ENCODE data around the gene DISP3.

DISP3 gene

DNA sequence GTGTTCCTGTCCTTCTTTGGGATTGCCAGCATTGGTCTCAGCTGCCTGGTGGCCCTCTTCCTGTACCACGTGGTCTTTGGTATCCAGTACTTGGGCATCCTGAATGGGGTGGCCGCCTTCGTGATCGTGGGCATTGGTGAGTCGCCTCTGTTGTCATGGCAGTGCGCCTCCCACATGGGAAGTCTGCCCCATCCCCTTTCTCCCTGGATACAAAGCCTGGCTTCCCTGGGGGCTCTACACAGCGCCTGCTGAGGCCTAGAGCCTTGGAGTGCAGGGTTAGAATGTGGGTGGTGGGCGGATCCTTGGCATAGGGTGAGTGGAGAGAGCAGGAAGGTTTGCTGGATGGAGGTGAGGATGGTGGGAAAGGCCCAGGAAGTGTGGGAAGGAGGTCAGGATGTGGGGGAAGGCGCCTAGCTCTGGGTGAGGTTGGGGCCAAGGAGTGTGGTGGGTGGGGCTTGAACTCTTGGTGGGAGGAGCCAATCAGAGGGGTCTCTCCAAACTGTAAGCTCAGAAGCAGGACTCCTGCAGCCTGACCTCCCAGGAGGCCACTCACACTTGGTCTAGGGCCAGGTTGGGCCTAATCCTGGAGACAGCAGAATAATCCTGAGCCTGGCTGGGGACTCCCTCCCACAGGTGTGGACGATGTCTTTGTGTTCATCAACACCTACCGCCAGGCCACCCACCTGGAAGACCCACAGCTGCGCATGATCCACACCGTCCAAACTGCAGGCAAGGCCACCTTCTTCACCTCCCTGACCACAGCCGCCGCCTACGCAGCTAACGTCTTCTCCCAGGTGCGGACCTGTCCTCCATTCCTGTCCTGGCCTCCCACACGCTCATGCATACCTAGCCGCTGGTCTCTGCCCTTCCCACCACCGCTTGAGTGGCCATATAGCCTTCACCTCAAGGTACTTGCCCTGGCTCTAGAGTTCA is 36.7 kb downstream of the DISP3 start:
- DNase-seq (ENCODE audit: low spot score) = no peak

DNA sequence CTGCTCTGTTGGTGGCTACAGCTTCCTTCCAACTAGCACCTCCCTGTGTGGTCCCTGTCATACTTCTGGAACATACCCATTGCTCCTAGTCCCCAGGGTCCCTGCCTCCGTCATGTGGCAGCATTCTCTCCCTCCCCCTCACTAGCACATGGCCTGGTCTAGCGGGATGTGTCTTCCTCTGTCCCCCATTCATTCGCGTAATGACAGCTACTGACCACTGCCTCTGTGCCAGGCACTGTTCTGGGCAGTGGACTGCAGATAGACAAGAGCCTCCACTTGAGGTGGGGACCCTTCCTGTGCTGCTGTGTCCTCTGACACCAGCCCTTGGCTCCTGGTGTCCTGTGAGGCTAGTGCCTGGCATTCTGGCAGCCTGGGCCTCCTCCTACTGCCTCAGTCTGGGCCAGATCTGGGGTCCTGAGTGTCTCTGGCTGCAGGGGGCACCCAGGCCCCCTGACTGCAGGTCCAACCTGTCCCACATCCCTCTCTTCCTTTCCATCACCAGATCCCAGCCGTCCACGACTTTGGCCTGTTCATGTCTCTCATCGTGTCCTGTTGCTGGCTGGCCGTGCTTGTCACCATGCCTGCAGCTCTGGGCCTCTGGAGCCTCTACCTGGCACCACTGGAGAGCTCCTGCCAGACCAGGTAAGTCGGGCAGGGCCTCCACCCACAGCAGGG is 38.1 kb downstream of the DISP3 start:
- DNase-seq (ENCODE audit: low spot score) = no peak

DNA sequence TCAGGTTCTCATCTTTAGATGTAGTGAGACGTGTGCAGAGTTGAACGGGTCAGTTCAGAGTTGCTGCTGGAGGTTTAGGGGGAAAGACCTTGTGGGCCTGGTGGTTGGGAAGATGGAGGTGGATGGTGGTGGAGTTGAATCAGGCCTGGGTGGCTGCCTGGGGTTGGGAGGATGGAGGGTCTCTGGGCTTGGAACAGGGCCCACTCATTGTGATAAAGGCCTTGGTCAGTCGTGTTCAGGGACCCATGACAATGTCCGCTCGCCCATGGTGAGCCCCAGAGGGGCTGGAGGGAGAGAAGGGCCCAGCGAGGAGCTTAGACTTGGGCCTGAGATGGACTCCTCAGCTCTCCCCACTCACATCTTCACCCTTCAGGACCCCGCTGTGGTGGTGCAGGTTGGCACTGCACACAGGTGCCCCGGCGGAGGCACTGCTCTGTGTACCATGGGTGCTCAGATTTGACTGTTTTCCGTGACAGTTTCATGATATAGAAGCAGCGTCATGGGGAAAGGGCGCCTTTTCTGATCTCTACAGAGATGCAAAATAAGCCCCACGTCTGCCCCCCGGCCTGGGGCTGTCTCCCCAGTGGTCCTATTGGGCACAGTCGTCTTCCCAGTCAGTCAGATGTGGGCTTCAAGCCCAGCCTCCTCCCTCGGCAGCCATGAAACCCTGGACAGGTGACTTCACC is 39.2 kb downstream of the DISP3 start:
- no peak for DNase-seq (ENCODE audit: low spot score)

DNA sequence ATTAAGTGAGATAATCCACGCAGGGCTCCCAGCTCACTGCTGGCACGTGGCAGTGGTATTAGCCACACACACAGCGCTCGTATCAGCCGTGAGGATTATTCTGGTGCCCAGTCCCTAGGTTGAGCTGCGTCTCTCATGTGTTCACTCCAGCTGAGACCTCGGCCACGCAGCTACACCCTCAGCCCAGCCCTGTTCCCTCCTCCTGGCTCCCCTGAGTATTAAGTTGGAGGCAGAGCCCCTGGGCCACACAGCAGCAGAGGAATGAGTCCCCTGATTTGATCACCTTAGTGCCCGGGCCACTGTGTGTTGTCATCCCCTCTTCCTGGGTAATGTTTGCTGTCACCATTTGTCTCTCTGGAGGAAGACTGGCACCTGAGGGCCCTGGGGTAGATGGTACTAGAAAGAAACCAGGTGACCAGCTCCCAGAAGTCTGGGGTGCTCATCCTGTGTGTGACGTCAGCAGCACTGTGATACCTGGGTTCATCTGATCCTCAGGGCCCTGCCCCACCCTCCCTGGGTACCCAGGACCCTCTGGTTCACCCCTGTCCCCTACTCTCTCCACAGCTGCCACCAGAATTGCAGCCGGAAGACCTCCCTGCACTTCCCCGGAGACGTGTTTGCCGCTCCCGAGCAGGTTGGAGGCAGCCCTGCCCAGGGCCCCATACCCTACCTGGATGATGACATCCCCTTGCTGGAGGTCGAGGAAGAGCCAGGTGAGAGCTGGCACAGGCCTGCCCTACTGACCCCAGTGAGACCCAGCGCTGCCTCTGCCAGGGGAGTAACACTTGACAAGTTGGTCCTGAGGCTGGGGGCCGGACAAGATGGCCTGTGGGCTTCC is 40.1 kb downstream of the DISP3 start:
- DNase-seq (ENCODE audit: low spot score) = no peak

DNA sequence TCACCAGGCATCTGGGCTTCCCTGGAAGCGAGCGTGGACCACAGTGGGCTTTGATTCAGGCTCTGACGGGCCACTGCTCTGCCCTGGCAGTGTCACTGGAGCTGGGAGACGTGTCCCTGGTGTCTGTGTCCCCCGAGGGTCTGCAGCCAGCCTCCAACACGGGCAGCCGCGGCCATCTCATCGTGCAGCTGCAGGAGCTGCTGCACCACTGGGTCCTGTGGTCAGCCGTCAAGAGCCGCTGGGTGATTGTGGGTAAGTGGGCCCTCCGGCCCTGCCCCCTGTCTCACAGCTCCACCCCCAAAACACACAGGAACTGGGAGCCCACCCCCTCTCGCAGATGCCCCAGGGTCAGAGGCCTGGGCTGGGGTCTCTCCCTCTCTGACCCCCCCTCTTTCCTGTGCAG is 40.7 kb downstream of the DISP3 start:
- DNase-seq (ENCODE audit: low spot score) = no peak

DNA sequence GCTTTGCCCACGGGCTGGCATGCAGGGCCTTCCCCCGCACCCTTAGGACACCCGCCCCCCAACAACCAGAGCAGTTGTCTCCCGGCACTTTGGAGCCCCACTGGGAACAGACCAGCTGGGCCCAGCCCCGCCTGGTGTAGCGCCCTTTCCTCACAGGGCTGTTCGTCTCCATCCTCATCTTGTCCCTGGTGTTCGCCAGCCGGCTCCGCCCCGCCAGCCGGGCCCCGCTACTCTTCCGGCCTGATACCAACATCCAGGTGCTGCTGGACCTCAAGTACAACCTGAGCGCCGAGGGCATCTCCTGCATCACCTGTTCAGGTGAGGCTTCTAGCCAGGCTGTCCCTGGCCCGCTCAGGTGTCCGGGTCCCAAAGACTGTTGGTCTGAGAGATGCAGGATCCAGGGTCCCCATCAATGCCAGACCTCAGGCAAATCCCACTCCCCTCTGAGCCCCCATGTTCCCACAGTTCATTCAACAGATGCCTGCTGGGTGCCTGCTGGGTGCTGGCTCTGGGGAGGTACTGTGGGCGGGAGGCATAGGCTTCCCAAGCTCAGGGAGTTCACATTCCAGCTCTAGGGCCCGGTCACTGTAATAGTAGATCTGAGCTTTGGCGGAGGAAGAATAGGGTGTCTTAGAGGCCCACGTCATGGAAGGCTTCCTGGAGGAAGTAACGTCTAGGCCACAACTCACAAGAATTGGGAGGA is 41.7 kb downstream of the DISP3 start:
- DNase-seq (ENCODE audit: low spot score) = no peak

DNA sequence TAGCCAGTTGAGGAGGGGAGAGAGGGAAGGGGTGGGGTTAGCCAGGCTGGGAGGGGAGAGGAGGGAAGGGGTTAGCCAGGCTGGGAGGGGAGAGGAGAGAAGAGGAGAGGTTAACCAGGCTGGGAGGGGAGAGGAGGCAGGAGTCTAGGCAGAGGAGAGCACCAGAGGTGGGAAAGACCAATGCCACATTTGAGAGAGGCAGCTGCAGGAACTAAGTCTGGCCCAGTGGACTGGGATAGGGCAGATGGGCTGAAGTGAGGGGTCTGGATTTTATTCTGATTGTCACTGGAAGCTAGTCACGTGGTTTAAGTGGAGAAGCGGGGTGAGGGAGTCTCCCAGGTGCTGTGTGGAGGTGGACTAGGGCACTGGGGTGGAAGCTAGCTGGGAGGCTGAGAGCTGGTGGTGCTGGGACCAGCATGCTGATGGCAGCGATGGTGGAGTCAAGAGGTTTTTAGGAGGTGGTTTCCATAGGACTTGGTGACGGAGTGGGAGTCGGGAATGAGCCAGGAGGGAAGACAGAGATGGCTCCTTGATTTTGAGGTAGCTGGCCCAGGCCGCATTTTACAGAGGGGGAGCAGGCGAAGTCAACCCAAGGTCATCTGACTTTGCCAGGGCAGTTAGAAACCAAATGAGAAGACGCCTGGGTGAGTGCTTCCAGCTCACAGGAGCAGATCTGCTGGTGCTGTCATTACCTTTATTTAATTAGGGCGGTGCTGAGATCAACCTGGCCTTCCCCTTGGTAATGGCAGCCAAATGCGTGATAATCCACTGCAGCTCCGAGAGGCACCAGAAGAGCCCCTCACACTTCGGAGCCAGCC is 42.8 kb downstream of the DISP3 start:
- no peak for DNase-seq (ENCODE audit: low spot score)

DNA sequence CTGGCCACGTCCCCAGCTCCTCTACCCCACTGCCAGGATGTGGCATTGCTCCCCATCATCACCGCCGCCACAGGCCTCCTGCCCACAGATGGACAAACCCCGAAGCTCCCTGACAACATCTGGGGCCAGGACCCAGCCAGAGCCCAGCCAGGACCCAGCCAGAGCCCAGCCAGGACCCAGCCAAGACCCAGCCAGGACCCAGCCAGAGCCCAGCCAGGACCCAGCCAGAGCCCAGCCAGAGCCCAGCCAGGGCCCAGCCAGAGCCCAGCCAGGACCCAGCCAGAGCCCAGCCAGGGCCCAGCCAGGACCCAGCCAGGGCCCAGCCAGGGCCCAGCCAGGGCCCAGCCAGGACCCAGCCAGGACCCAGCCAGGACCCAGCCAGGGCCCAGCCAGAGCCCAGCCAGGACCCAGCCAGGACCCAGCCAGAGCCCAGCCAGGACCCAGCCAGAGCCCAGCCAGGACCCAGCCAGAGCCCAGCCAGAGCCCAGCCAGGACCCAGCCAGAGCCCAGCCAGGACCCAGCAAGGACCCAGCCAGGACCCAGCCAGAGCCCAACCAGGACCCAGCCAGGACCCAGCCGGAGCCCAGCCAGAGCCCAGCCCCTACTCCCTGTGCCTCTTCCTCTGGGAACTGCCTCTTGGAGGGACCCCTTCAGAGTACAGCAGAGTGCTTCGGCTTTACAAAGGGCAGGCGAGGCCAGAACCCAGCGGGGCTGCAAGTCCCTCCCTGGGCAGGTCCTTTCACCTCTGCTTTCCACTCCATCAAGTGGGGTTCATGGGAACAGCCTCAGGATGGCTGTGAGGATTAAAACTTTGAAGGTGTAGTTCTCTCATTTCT is 43.7 kb downstream of the DISP3 start:
- DNase-seq (ENCODE audit: low spot score) = no peak

DNA sequence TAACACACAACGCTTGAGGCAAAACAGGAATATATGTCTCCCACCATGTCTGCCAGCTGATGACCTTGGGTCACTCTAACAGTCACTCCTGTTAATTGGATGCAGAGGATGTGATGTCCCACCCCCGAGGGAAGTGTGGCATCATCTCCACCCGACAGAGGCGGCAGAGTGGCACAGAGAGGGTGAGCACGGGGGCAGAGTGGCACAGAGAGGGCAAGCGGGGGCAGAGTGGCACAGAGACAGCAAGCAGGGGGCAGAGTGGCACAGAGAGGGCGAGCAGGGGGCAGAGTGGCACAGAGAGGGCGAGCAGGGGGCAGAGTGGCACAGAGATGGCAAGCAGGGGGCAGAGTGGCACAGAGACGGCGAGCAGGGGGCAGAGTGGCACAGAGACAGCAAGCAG is 44.3 kb downstream of the DISP3 start:
- DNase-seq (ENCODE audit: low spot score) = no peak

DNA sequence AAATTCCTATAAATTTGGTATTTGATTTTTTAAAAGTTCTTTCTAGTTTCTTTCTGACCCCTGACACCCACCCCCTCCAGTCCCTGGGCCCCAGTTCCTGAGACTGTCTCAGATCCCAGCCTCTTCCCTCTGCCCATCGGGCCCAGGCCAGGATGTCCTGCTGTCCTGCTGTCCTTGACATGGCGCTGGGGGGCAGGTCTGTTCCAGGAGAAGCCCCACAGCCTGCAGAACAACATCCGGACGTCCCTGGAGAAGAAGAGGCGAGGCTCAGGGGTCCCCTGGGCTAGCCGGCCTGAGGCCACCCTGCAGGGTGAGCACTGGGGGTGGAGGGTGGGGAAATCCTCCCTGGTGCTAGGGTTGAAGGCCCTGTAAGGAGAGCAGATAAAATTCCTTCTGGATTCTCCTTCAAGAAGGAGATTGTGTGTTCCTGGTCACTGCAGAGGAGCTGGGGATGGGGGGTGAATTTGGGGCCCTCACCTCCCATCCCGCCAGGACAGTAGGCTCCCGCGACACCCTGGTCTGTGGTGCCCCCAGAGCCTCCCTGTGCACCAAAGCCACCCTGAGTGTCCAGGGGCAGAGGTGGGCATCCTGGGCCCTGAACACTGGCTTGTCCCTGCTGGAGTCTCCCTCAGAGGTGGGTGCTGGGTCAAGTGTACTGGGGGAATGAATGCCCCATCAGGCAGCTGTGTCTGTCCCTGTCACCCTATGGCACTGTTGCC is 45.0 kb downstream of the DISP3 start:
- DNase-seq (ENCODE audit: low spot score) = no peak

DNA sequence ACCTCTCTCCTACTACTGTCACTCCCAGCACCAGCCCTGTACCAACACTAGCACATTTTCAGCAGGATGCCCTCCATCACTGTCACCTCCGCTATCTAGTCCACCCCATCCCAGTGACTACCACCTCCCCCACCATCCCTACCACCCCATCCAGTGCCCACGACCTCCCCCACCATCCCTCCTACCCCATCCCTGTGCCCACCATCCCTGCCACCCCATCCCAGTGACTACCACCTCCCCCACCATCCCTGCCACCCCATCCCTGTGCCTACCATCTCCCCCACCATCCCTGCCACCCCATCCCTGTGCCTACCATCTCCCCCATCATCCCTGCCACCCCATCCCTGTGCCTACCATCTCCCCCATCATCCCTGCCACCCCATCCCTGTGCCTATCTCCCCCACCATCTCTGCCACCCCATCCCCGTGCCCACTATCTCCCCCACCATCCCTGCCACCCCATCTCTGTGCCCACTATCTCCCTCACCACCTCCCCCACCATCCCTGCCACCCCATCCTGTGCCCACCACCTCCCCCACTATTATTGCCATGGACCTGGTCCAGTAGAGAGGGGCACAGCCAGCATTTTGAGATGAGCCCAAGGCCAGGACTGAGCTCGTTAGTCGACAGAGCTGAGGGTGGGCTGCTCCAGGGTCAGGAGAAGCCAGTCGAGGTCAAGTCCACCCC is 45.7 kb downstream of the DISP3 start:
- DNase-seq (ENCODE audit: low spot score) = no peak

DNA sequence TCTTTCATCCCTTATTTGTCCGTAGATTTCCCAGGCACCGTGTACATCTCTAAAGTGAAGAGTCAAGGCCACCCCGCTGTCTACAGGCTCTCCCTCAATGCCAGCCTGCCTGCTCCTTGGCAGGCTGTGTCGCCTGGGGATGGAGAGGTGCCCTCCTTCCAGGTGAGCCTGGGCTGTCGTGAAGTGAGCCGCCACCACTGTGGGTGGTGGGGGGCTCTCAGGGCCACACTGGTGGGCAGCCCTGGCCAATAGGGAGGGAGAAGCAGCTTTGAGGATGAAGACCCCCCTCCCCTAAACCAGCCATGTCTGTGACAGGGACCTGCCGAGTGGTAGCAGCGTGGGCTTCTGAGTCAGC is 46.2 kb downstream of the DISP3 start:
- no peak for DNase-seq (ENCODE audit: low spot score)

DNA sequence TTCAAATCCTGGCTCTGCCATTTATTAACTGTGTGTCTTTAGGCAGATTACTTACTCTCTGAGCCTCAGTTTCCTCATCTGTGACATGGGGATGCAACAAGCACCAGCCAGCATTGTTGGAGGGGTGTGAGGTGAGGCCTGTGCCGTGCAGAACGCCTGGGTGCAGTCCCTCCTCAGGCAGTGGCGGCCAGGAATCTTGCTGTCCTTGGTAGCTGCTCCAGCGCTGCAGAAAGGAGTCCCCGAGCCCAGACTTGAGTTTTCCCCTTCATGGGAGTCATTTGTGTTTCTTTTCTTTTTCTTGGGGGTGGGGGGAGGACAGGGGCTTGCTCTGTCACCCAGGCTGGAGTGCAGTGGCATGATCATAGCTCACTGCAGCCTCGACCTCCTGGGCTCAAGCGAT is 46.6 kb downstream of the DISP3 start:
- DNase-seq (ENCODE audit: low spot score) = no peak

DNA sequence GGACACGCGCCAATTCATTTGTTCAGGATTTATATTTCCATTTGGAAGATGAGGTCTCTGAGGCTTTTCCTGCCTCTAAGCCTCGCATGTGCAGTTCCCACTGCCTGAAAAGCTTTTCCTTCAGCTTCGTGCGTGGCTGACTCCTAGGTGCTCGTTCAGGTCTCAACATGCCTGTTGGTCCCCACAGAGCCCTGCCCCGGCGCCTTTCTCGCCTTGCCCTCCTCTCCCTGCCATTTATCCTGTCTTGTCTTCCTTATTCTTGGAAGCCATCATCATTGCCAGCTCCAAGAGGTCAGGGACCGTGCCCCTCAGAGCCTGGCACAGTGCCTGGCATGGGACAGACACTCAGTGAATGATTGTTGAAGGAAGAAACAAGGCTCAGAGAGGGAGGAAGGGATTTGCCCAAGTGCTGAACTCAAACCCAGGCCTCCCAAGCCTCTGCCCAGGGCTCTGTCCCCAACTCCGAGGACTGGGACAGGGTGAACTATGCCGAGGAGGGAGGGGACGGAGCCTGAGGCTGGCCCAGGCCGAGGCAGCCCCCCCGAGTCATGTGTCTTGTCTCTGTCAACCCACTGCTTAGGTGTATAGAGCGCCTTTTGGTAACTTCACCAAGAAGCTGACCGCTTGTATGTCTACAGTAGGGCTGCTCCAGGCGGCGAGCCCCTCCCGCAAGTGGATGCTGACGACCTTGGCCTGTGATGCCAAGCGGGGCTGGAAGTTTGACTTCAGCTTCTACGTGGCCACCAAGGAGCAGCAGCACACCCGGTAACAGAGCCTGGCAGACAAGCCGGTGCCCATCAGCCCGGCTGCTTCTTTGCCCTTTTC is 47.3 kb downstream of the DISP3 start:
- no peak for DNase-seq (ENCODE audit: low spot score)

DNA sequence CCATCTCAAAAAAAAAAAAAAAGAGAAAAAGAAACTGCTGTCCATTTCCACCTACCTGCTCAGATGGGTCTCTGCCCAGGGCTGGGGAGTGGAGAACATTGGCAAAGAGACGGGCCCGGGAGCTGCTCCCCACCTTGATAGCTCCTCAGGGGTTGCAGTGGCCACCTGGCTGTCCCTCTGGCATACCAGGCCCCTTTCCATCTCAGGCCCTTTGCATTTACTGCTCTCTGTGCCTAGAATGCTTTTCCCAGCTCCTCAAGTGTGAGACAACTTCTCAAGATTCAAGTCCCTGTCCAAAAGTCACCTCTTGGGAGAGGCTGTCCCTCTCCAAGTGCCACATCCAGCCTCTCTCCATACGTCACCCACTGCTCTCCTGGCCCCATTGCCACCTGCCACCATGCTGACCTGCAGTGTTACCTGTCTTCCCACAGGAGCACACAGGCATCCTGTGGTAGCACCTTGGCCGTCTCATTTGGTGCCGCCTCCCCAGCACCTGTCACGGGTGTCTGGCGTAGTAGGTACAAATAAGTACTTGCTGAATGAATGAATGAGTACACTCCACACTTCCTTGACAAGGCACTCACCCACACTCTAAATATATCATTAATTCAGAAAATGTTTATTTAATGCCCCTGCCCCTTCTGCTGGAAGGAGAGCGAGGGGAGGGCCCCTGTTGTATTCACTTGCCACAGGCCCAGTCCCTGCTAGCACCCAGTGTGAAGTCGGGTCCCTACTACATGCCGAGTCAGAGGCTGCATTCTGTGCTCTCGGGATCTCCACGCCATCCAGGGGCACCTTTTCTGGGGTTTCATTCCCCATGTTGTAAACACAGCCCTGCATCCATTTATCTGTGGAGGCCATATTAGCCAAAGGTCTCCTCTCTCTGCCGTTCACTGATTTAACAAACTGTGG is 48.8 kb downstream of the DISP3 start:
- no peak for DNase-seq (ENCODE audit: low spot score)

DNA sequence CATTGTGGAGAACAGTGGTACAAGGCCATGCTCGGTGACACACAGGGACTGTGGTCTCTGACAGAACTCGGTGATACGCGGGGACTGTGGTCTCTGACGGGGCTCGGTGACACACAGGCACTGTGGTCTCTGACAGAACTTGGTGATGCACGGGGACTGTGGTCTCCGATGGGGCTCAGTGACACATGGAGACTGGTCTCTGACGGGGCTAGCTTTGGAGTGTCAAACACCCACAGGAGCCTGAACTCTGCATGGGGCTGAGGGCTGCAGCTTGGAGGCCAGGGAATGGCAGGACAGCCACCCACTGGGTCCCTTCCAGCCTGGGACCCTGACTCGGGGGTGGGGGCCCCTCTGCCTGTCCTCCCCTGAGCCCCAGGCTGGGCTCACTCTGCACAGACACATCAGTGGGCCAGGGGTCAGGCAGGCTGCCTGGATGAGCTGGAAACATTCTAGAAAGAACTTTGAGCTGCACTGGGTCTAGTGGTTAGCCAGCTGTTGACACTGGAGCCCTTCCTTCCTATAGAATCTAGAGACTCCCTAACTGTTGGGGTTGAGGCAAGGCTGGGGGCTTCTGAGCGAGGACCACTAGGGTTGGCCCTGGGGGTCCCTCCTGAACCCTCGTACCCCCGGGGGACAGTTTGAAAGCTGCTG is 49.8 kb downstream of the DISP3 start:
- DNase-seq (ENCODE audit: low spot score) = no peak
